NCI-H146 (cell line): ENCODE measurements around the gene SENP7.
"Not testable (repeated sequence)": the region's sequence is repeated elsewhere in the genome, so short reads cannot be mapped to it uniquely, and the experiment has no call there.

Experiments used
- DNase-seq: peaks from one replicate; lab custom pipeline; 2025; lab: John Stamatoyannopoulos, UW

SENP7 gene

DNA sequence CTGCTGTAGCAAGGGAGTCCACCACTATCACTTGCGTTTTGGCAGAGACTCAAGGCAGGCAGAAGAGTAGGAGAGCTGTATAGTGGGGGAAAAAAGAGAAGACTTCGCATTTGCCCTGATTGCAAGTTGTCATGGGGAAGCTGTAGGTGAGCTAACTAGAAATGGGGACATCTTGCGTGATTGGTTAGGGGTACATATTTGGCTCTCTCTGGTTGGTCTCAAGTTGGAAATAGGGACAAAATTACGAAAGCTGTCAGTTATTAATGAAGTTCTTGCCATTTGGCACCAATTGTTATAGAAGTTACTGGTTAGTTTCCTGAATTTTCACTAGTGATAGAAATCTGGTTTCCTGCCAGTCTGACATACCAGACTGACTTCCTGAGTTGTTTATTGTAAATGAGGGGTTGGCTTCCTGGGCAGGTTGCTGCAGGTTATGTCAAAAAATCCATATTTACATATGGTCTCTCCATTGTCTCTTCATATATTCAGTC is 8.2 kb upstream of the SENP7 start:
- DNase-seq: peak; percentile 8

DNA sequence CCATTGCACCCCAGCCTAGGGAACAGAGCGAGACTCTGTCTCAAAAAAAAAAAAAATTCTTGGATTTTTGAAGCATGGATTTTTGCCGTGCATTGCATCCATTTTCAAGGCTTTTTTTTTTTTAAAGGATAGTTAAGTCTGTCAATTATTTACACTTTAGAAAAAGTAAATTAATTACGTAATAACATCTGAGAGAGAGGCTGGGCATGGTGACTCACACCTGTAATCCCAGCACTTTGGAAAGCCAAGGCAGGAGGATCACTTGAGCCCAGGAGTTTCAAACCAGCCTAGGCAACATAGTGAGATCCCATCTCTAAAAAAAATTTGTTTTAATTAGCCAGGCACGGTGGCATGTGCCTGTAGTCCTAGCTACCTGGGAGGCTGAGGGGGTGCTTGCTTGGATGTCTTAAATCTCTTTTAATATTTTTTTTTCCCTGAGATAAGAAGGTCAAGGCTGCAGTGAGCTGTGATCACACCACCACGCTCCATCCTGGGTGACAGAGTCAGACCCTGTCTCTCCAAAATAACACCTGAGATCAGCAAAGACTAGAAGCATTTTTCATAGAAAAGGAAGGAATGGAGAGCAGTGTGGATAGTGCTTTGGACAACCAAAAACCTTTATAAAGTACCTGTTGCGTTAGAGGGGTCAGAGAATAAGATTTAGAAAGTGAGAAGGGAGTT is 6.8 kb upstream of the SENP7 start:
- no peak for DNase-seq

DNA sequence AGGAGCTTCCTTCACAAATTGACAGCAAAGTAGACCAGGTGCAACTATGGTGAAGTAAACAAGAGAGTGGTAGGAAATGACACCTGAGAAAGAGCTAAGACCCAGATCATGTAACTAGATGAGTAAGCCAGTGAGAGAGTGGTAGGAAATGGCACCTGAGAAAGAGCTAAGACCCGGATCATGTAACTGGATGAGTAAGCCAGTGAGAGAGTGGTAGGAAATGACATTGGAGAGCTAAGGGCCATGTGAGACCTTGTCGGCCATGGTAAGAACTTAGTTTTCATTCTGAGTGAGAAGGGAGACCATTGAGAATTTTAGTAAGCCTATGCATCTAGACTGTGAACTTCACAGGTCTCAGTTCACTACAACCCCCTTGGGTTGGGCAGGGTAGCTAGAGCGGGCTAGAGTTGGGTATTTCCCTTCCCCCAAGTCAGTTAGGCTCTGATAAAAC is 5.4 kb upstream of the SENP7 start:
- peak; percentile 10 for DNase-seq

DNA sequence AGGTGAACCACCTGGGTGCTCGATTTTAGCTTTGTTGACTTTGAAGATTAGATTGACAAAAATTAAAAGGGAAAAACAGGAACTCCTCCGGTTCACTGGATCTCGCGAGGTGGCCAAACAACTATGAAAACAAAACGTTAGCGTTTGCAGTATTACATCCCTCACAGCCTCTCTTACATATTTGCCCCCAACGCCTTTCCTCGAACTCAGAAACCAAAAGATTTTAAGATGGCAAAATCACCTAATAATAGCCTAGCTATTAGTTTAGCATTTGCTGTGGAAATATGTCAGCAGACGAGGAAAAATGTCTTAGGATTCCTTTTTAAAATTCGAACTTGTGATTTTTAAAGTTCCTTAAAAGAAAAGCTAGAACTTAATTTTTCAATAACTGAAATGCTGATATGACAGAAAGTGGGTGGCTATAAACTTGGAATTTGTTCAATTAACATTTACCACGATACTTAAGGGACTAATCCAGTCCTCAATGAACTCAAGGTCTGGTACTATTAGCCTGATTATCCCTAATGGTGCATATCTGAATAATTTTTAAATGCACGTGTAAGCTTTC is 491 bp upstream of the SENP7 start:
- DNase-seq: no peak

DNA sequence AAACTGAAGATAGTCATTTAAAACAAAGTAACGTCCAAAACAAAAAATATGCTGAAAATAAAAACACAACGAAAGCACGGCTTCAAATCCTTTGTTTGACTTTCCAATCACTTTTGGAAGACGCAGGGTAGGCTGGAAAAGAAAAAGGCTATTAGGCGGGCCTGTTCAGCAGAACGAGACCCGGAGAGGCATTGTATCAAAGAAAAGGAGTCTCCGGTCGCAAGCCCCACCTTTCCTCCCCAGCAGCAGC is 691 bp downstream of the SENP7 start:
- DNase-seq: no peak

DNA sequence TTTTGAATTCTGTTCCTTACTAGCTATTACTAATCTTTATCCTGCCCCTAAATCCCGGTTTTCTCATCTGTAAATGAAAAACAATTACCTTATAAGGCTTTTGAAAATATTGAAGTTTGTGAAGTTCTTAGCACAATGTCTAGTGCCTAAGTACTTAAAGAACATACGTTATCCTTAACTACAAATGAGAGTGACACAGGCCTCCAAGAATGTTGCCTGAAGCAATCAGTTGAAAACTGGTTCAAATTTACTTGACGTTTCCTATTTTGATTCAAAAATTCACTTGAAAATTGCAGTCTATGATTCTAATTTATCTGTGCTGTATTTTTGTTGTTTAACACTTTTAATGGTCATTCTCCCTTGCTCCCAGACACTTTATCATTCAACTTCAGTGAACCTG is 3.2 kb downstream of the SENP7 start:
- no peak for DNase-seq

DNA sequence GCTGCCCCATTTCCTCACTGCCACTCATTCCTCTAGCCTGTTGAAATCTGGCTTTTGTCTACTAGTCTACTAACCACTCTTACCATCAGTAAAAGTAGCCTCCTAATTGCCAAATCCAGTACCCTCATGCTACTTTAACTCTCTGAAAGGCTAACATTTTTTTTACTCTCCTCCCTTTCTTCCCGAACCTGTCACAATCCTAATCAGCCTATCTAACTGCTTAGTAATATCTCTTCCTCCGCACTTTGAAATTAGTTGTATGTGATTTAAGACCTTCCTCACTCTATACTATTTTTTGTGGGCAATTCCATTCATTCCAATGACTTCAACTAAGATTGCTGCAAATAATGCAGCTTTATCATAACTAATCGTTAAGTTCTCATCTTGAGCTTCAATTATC is 3.7 kb downstream of the SENP7 start:
- DNase-seq: no peak

DNA sequence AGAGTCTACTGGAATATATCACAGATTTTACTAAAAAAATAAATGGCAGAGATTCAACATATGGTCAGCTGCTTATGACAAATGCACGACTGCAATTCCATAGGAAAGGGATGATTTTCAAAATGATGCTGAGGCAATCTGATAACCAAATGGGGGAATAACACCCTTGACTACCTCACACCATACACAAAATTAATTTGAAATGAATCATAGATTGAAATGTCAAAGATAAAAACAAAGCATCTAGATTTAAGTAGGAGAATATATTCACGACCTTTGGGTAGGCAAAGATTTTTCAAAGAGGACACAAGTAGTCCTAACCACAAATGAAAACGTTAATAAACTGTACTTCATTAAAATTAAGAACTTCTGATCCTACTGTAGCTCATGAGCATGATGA is 11.2 kb downstream of the SENP7 start:
- DNase-seq: no peak

DNA sequence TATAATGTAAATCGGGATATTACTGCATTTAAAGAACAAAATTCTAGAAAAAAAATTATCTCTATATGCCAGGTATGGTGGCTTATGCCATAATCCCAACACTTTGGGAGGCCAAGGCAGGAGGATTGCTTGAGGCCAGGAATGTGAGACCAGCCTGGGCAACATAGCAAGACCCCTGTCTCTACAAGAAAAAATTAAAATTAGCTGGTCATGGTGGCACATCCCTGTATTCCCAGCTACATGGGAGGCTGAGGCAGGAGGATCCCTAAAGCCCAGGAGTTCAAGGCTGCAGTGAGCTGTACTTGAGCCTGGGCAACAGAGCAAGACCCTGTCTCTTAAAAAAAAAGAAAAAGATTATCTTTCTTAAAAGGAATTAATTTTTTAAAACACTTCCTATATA is 12.8 kb downstream of the SENP7 start:
- DNase-seq: no peak

DNA sequence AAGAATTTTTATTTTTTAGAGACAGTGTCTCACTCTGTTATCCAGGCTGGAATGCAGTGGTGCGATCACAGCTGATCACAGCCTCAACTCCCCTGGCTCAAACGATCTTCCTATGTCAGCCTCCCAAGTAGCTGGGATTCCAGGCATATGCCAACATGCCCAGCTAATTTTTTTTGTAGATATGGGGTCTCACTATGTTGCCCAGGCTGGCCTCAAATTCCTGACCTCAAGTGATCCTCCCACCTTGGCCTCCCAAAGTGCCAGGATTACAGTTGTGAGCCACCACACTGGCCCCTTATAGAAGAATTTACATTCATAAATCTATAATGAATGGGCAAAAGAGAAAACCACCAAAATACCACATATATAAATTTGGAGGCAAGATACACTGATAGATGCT is 15.2 kb downstream of the SENP7 start:
- DNase-seq: no peak

DNA sequence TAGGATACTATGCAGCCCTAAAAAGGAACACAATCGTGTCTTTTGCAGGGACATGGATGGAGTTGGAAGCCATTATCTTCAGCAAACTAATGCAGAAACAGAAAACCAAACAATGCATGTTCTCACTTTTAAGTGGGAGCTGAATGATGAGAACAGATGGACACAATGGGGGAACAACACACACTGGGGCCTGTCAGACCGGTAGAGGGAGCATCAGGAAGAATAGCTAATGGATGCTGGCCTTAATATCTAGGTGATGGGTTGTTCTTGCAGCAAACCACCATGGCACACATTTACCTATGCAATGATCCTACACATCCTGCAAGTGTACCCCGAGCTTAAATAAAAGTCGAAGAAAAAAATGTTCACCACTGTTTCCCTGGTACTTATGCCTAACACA is 17.5 kb downstream of the SENP7 start:
- DNase-seq: peak; percentile 3

DNA sequence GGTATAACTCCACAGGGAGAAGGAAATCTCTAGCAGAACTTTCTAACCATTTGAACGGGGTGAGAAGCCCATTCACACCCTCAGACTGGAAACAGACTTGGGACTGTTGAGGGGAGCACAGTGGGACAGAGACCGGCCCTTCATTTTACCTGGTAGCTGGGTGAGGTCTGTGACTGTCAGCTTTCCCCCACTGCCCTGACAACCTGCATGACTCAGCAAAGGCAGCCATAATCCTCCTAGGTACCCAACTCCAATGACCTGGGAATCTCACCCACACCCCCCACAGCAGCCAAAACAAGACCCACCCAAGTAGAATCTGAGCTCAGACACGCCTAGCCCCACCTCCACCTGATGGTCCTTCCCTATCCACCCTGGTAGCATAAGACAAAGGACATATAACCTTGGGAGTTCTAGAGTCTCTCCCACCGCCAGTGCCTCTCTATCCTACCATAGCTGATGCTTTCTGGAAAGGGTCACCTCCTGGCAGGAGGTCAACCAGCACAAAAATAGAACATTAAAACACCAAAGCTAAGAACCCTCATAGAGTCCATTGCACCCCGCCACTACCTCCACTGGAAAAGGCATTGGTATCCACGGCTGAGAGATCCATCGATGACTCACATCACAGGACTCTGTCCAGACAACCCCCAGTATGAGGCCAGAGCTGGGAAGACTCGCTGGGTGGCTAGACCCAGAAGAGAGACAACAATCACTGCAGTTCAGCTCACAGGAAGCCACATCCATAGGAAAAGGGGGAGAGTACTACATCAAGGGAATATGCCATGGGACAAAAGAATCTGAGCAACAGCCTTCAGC is 28.0 kb downstream of the SENP7 start:
- DNase-seq: no peak

DNA sequence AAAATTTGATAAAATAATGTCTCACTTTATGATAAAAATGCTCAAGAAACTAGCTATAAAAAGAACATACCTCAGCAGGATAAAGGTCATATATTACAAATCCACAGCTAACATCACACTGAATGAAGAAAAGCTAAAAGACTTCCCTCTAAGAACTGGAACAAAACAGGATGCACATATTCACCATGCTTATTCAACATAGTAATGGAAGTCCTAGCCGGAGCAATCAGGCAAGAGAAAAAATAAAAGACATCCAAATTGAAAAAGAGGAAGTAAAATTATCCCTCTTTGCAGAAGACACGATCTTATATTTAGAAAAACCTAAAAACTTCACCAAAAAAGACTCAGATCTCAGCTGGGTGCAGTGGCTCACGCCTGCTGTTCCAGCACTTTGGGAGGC is 34.0 kb downstream of the SENP7 start:
- no peak for DNase-seq

DNA sequence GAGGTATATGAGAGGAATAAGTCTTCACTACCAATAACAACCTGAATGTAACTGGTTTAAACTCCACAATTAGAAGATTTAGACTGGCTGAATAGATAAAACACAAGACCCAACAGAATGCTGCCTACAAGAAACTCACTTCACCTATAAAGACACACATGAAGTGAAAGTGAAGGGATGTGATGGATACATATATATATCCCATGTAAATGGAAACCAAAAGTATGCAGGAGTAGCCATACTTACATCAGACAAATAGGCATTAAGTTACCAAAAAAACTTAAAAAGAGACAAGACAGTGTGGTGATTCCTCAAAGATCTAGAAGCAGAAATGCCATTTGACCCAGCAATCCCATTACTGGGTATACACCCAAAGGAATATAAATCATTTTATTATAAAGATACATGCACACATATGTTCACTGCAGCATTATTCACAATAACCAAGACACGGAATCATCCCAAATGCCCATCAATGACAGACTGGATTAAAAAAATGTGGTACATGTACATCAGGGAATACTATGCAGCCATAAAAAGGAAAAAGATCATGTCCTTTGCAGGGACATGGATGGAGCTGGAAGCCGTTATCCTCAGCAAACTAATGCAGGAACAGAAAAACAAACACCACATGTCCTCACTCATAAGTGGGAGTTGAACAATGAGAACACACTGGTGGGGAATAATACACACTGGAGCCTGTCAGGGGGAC is 38.0 kb downstream of the SENP7 start:
- DNase-seq: not testable (repeated sequence)

DNA sequence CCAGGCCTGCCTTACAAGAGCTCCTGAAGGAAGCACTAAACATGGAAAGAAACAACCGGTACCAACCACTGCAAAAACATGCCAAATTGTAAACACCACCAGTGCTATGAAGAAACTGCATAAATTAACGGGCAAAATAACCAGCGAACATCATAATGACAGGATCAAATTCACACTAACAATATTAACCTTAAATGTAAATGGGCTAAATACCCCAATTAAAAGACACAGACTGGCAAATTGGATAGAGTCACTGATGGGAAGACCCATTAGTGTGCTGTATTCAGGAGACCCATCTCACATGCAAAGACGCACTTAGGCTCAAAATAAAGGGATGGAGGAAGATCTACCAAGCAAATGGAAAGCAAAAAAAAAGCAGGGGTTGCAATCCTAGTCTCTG is 44.3 kb downstream of the SENP7 start:
- not testable (repeated sequence) for DNase-seq

DNA sequence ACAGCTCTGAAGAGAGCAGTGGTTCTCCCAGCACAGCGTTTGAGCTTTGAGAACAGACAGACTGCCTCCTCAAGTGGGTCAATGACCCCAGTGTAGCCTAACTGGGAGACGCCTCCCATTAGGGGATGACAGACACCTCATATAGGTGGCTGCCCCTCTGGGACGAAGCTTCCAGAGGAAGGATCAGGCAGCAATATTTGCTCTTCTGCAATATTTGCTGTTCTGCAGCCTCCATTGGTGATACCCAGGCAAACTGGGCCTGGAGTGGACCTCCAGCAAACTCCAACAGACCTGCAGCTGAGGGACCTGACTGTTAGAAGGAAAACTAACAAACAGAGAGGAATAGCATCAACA is 45.7 kb downstream of the SENP7 start:
- DNase-seq: not testable (repeated sequence)

DNA sequence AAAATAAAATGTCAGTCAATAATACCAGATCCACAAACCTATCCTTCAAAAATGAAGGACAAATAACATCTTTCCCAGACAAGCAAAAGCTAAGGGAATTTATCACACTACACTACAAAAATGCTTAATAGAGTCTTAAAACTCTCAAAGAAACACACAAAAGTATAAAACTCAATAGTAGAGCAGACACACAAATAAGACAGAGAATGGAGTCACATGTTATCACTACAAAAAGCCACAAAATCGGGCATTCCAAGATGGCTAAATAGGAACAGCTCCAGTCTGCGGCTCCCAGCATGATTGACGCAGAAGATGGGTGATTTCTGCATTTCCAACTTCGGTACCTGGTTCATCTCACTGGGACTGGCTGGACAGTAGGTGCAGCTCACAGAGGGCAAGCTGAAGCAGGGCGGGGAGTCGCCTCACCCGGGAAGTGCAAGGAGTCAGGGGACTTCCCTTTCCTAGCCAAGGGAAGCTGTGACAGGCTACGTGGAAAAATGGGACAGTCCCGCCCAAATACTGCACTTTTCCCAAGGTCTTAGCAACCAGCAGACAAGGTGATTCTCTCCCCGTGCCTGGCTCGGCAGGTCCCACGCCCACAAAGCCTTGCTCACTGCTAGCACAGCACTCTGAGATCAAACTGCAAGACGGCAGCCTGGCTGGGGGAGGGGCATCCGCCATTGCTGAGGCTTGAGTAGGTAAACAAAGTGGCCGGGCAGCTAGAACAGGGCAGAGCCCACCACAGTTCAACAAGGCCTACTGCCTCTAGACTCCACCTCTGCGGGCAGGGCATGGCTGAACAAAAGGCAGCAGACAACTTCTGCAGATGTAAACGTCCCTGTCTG is 46.3 kb downstream of the SENP7 start:
- peak; percentile 63 for DNase-seq

DNA sequence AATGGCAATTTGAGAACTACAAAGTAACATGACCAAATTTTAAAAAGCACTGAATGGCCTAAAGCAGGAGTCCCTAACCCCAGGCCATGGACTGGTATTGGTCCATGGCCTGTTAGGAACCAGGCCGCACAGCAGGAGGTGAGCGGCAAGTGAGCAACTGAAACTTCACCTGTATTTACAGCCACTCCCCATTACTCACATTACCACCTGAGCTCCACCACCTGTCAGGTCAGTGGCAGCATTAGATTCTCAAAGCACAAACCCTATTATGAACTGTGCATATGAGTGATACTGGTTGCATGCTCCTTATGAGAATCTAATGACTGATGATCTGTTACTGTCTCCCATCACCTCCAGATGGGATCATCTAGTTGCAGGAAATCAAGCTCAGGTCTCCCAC is 48.8 kb downstream of the SENP7 start:
- no peak for DNase-seq

DNA sequence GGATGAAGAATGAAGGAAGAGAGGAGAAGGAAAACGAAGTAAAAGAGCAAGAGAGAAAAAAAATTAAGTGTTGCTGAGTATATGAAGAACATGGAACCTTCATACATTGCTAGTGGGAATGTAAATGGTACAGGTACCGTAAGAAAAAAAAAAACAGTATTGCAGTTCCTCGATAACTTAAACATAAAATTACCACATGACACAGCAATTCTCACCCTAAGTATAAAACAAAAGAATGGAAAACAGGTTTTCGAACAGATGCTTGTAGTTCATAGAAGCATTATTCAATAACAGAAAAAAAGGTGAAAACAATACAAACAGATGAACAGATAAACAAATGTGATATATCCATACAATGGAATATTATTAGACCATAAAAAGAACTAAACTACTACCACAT is 51.6 kb downstream of the SENP7 start:
- no peak for DNase-seq

DNA sequence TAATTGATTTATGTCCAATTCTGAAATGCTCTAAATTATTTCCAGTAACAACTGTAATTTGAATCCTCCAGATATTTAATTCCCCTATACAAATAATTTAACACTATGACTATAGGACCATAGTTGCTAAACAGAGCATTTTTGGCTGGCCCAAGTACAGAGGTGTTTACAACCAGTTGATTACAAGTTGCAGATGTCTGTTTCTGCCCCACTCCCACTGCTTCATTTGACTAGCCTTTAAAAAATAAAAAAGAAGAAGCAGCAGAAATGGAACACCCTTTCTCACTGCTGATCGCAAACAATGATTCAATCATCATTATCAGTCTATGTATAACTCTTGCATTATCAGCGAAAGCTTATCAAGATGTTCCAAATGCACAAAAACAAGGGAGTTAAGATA is 54.6 kb downstream of the SENP7 start:
- DNase-seq: no peak

DNA sequence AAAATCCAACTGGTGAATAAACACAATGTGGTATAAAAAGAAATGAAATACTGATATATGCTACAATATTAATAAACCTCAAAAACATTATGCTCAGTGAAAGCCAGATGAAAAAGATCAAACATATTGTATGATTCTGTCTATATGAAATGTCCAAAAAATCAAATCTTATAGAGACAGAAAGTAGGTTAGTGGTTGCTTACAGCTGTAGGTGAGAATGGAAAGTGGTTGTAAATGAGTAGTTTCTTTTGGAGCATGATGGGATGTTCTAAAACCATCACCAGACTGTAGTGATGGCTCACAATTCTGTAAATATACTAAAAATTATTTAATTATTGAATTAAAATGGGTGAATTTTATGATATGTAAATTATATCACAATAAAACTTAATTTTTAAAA is 58.4 kb downstream of the SENP7 start:
- no peak for DNase-seq

DNA sequence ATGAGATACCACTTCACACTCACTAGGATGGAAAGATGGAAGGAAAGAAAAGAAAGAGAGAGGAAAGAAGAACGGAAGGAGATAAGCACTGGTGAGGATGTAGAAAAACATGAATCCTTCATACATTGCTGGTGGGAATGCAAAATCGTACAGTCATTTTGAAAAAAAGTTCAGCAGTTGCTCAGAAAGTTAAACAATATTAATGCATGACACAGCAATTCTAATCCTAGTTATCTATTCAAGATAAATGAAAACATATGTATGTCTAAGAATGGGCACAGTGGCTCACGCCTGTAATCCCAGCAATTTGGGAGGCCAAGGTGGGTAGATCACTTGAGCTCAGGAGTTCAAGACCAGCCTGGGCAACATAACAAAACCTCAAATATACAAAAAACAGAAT is 59.1 kb downstream of the SENP7 start:
- DNase-seq: no peak
